GM12878 (cell line): ENCODE results near the gene NOS3. TPM values are rescaled to one million over a fixed set of nuclear protein-coding genes. Genes with fewer than 3 reads are reported as not detected.

Experiments
- ATAC-seq: fragments of 200-7000 bp; cut with Tn5 transposase; 3 replicates; pipeline ENCODE4 v1.9.1; 2020; ENCODE audit warnings: mild to moderate bottlenecking, moderate library complexity
- BruUV-seq: library from RNA; stranded (reverse); fragments of 400-500 nt; replicated peaks from 2 replicates; lab custom pipeline; 2021; lab: Mats Ljungman, UMichigan
- CTCF ChIA-PET: fragments of 300-600 bp; sonication (Branson Sonifier 250); formaldehyde crosslinking; extraction: SDS; loops from one replicate; lab custom pipeline; 2021; ENCODE audit warnings: inconsistent platforms; lab: Yijun Ruan, JAX
- POLR2A ChIA-PET: fragments of 350-600 bp; formaldehyde crosslinking; extraction: SDS; loops from one replicate; lab custom pipeline; 2021; ENCODE audit warnings: inconsistent platforms; lab: Charles Lee
- RAD21 ChIA-PET: fragments of 300-600 bp; sonication (Branson Sonifier 250); formaldehyde crosslinking; loops from one replicate; lab custom pipeline; 2023; ENCODE audit warnings: antibody characterized with exemption; ENCODE audit not compliant: unreplicated experiment; lab: Charles Lee
- SMC1A ChIA-PET: fragments of 300-600 bp; sonication (Branson Sonifier 250); formaldehyde crosslinking; loops from one replicate; lab custom pipeline; 2023; ENCODE audit not compliant: unreplicated experiment, uncharacterized antibody; lab: Charles Lee
- DNase-seq: peaks from one replicate; pipeline ENCODE4 v3.0.0-alpha.2; 2011; ENCODE audit warnings: low read depth, low spot score
- FAIRE-seq: peaks from 3 replicates; lab custom pipeline; 2011; peaks lifted over from hg19 to GRCh38; lab: Jason Lieb, UNC
- H2AFZ ChIP-seq: 2 replicates; pipeline ENCODE4 v1.6.0; 2011; ENCODE audit warnings: low read depth, low read length, control low read depth; ENCODE audit not compliant: control insufficient read depth
- H3K27ac ChIP-seq: 2 replicates; pipeline ENCODE4 v1.5.1; 2011; ENCODE audit warnings: control low read depth; ENCODE audit not compliant: control insufficient read depth, insufficient read depth
- H3K27me3 ChIP-seq, 2 experiments: replicated peaks in 1 of 2; 2 replicates each; pipeline versions ENCODE4 v1.6.0 to v1.6.1; 2011; ENCODE audit warnings: low read length in 1 of 2; ENCODE audit not compliant: control insufficient read depth in 2 of 2, insufficient read depth in 2 of 2
- H3K36me3 ChIP-seq, 2 experiments: 2 replicates each; pipeline ENCODE4 v1.5.1; 2011; ENCODE audit warnings: low read length in 1 of 2; ENCODE audit not compliant: control insufficient read depth in 2 of 2, insufficient read depth in 2 of 2
- H3K4me1 ChIP-seq: 2 replicates; pipeline ENCODE4 v1.6.1; 2011; ENCODE audit warnings: mild to moderate bottlenecking, low read length, moderate library complexity, mixed read lengths; ENCODE audit not compliant: control insufficient read depth, insufficient read depth
- H3K4me2 ChIP-seq: 2 replicates; pipeline ENCODE4 v1.6.0; 2011; ENCODE audit warnings: control low read depth; ENCODE audit not compliant: control insufficient read depth, insufficient read depth
- H3K4me3 ChIP-seq: fragments of 200-600 bp; sonication (generic); 2 replicates; pipeline ENCODE4 v1.5.1; 2016
- H3K79me2 ChIP-seq: 2 replicates; pipeline ENCODE4 v1.6.0; 2011; ENCODE audit warnings: low read length; ENCODE audit not compliant: control insufficient read depth, insufficient read depth
- H3K9ac ChIP-seq: 2 replicates; pipeline ENCODE4 v1.8.0; 2011; ENCODE audit warnings: low read length, control low read depth, mixed read lengths; ENCODE audit not compliant: control insufficient read depth, insufficient read depth
- H3K9me3 ChIP-seq: replicated peaks from 3 replicates; pipeline ENCODE4 v1.5.1; 2011; ENCODE audit warnings: mild to moderate bottlenecking, low read length; ENCODE audit not compliant: control insufficient read depth, insufficient read depth
- H4K20me1 ChIP-seq: 2 replicates; pipeline ENCODE4 v1.6.0; 2011; ENCODE audit not compliant: control insufficient read depth, insufficient read depth
- HDAC2 ChIP-seq: fragments of 200-600 bp; sonication (generic); IDR thresholded peaks from 2 replicates; pipeline ENCODE4 v1.6.1; 2017
- NR2C1 ChIP-seq: fragments of 450-650 bp; IDR thresholded peaks from 2 replicates; pipeline ENCODE4 v1.6.1; 2017; ENCODE audit warnings: antibody characterized with exemption, mild to moderate bottlenecking, moderate library complexity
- SKIL ChIP-seq: fragments of 450-650 bp; IDR thresholded peaks from 2 replicates; pipeline ENCODE4 v1.6.1; 2017; ENCODE audit warnings: mild to moderate bottlenecking, low read depth, inconsistent platforms; ENCODE audit not compliant: poor library complexity, severe bottlenecking
- SMAD5 ChIP-seq: IDR thresholded peaks from 2 replicates; pipeline ENCODE4 v1.6.1; 2016; ENCODE audit warnings: antibody characterized with exemption, low read depth
- ZNF217 ChIP-seq: fragments of 450-650 bp; IDR thresholded peaks from 2 replicates; pipeline ENCODE4 v1.6.1; 2017; ENCODE audit warnings: antibody characterized with exemption, mild to moderate bottlenecking
- ZNF592 ChIP-seq: fragments of 450-650 bp; IDR thresholded peaks from 2 replicates; pipeline ENCODE4 v1.6.1; 2017; ENCODE audit warnings: mild to moderate bottlenecking, moderate library complexity
- WGBS: methylation state at CpG from one replicate; pipeline ENCODE4 v1.1.6; 2016; ENCODE audit warnings: low lambda C conversion rate; ENCODE audit not compliant: insufficient replicate concordance, insufficient coverage; ENCODE audit errors: missing lambda C conversion rate; 5-methylcytosine and 5-hydroxymethylcytosine counted together
- in situ Hi-C: fragments of 300-500 bp; cut with MboI; formaldehyde crosslinking; loops from 9 replicates; pipeline ENCODE4 v1.14.3; 2018; ENCODE audit warnings: mixed read lengths
- intact Hi-C: fragments of 100-400 bp; cut with micrococcal nuclease; formaldehyde crosslinking; loops from one replicate; pipeline ENCODE4 v1.14.2; 2022; ENCODE audit not compliant: unreplicated experiment
- polyA plus RNA-seq, 11 experiments: library from polyadenylated mRNA; depleted of rRNA in 4 of 11; unstranded in 6 of 11; stranded (reverse) in 5 of 11; fragments of >200 nt; fragmentation: Nextera tagmentation in 4 of 11; fragmentation: Illumina TruSeq in 1 of 11; extraction: Ambion mirVana in 4 of 11; extraction: Trizol in 1 of 11; gene quantifications; 1 replicate in 1 of 11; 2 replicates in 10 of 11; pipeline versions ENCODE4 v1.2.1 to v1.2.3, GENCODE V29; 2011 to 2016; ENCODE audit warnings: inconsistent platforms in 2 of 11, missing spikeins in 2 of 11, low read depth in 1 of 11
- total RNA-seq, 4 experiments: library from RNA; depleted of rRNA in 3 of 4; stranded (reverse); fragments of >200 nt in 3 of 4; fragmentation: Illumina TruSeq in 1 of 4; extraction: Trizol in 1 of 4; gene quantifications; 2 replicates each; pipeline versions ENCODE4 v1.2.1 to v1.2.3, GENCODE V29; 2013 to 2021

Gene NOS3
- total and polyA plus RNA-seq, 10 of the 15 experiments (the other 5 are each of a cell fraction or from before 2014, with no cell fraction given): 0.06 to 0.92 (median 0.30) TPM; not detected in 3

DNA sequence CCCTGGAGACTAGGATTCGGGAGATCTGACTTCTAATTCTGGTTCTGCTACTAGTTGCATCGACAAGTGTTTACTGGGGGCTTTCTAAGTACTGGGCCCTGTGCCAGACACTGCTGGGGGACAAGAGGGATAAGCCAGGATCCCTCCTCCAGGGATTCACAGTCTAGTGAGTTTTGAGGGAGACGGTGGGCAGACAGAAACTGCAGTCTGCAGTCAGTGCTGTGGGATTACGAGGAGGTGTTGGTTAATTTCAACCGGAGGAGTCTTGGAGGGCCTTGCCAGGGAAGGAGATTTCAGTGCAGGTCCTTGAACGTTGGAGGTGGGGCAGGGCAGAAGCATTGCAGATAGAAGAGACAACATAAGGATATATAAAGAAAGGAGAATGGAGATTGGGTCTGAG lies 9.2 kb upstream of the NOS3 start:
- Histone ChIP-seq H3K9ac (no peak overlapping the region), H3K4me2 (no peak overlapping the region), H3K27me3 (peaks cover 7 to 9% of the 10 kb centered on the region in 2 experiments), H3K4me3 (no peak overlapping the region), H3K27ac (no peak overlapping the region), H3K4me1 (no peaks in the 10 kb centered on the region), H3K79me2 (no peaks in the 10 kb centered on the region), H2AFZ (no peak overlapping the region), H4K20me1 (no peaks in the 10 kb centered on the region), H3K36me3 (no peaks in the 10 kb centered on the region), H3K9me3 (no peaks in the 10 kb centered on the region)
- in situ Hi-C loops (no loop called here), intact Hi-C loops (loop anchor here (5.0 kb wide), 1 partner anchor 534 kb away; no protein-coding TSS in a partner anchor)
- ChIA-PET CTCF (interaction anchor here (1.3 kb wide), 1 partner anchor 19 kb away, joined by 6 read pairs; no protein-coding TSS in a partner anchor), RAD21 (no interaction called here), POLR2A (no interaction called here), SMC1A (no interaction called here)
- ATAC-seq (no peak), FAIRE-seq (no peak), DNase-seq (no peak)
- no TSS peak for BruUV-seq
- WGBS: 26% methylated on average over 5 of the region's 6 CpGs
- TF ChIP-seq SMAD5: no peak
- no peak for TF ChIP-seq ZNF217
- no peak for TF ChIP-seq HDAC2
- no peak for TF ChIP-seq NR2C1
- TF ChIP-seq SKIL: no peak

GRCh38 chr7:150982351-150982750 lies 8.5 kb upstream of the NOS3 start:
- H3K9me3 ChIP-seq: no peaks in the 10 kb centered on the region
- no TSS peak for BruUV-seq
- no peak for FAIRE-seq
- no peaks in the 10 kb centered on the region for H3K79me2 ChIP-seq
- in situ Hi-C loops (no loop called here), intact Hi-C loops (loop anchor here (5.0 kb wide), 1 partner anchor 535 kb away; no protein-coding TSS in a partner anchor)
- H3K9ac ChIP-seq: no peak overlapping the region
- peaks cover 2 to 6% of the 10 kb centered on the region in 2 experiments; a peak in 3 of 4 replicates for H3K27me3 ChIP-seq
- H4K20me1 ChIP-seq: no peaks in the 10 kb centered on the region
- 12% methylated on average over 3 of the region's 3 CpGs for WGBS
- ChIA-PET SMC1A (no interaction called here), POLR2A (no interaction called here), CTCF (interaction anchor here (1.3 kb wide), 1 partner anchor 20 kb away, joined by 6 read pairs; no protein-coding TSS in a partner anchor), RAD21 (no interaction called here)
- ATAC-seq: no peak
- TF ChIP-seq ZNF592: no peak
- H3K36me3 ChIP-seq: no peaks in the 10 kb centered on the region
- H3K4me2 ChIP-seq: no peak overlapping the region
- H3K4me1 ChIP-seq: no peaks in the 10 kb centered on the region
- no peak overlapping the region for H3K4me3 ChIP-seq
- H3K27ac ChIP-seq: no peak overlapping the region
- DNase-seq: no peak
- no peak overlapping the region for H2AFZ ChIP-seq
